DMS 273 treated with DMSO at 0.1 percent for 48 hours (cell line): Measurements from ENCODE around the gene MTF2.
"Not testable (repeated sequence)": the region's sequence is repeated elsewhere in the genome, so short reads cannot be mapped to it uniquely, and the experiment has no call there.

ENCODE experiments used
- DNase-seq: peaks from one replicate; lab custom pipeline; 2025; lab: John Stamatoyannopoulos, UW

Gene MTF2

DNA sequence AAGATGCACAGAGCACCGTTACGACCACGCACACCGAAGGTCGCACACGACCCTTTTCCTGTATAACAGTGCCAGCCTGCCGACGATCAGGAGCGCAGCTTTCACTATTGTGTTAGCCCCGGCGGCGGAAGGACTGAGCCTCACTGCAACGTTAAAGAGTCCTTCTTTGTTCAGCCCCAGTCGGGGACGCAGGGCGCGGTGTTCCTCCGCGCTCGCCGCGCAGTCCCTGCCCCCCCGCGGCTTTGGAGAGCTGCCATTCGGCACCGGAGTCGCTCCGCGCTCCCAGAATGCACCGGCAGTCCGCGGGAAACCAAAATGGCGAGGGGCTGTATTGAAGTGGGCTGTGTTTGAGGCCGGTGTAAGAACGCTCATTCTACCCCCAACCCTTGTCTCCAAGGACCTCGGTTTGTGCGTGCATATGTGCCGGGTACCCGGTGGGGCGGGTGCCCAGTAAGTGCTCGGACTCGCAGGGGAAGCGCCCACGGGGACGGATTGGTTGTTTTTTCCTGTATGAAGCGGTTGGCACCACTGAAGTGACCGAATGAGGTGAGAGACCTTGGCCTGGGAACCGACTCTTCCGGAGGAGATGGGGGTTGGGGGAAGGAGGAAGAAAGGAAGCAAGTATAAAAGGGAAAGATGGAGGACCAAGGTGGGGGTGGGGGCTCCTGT, at the start of gene MTF2:
Gene MTF2 (plus strand): TSS at position 298 of the 669 bp plus-strand sequence. CDS start 244 bp downstream, at position 542.
- peak; percentile 85 for DNase-seq

DNA sequence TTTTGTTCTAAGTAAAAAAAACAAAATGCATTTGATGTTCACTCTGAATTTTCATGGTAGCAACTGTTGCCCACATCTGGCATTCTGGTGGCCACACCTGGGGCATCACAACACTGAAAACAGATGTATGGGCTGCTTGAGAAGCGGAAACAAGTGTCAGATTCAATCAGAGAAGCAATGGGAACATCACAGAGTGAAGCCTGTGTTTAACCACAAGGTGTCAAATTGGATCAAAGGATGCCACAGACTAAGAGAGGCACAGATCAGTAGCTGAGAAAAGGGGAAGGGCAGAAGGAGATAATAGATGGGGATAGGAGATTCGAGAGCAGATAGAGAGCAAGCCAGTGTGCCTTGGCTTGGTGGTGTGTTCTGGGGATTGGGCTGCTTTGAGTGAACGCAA, 49.8 kb upstream of the MTF2 start:
- DNase-seq: no peak

DNA sequence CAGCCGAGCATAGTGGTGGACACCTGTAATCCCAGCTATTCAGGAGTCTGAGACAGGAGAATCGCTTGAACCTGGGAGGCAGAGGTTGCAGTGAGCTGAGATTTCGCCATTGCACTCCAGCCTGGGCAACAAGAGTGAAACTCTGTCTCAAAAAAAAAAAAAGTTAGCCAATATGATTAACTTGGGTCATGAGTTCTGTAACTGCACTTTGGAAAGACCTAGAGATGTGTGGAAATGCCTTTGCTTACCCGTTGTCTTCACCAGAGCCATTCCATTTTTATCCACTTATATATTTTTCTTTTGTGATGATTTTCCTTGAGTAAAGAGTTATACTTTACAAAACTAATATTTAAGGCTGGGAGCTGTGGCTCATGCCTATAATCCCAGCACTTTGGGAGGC, 48.9 kb upstream of the MTF2 start:
- not testable (repeated sequence) for DNase-seq

DNA sequence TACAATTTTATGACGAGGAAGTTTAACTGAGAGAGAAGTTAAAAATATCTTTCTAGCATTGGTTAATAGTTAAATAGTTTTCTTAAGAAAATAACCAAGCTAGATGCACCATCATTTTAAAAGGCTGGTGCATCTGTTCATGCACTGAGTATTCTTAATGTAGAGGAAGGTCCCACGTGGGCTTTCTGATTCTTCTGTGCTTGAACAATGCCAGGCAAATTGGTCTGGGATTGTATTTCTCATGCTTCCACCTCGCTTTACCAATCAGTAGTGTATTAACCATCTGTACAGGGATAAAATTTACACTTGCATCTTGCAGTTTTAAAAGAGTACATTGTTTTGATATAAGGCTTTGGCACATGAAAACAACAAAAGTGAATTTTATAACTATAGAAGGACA, 47.4 kb upstream of the MTF2 start:
- DNase-seq: peak; percentile 61

DNA sequence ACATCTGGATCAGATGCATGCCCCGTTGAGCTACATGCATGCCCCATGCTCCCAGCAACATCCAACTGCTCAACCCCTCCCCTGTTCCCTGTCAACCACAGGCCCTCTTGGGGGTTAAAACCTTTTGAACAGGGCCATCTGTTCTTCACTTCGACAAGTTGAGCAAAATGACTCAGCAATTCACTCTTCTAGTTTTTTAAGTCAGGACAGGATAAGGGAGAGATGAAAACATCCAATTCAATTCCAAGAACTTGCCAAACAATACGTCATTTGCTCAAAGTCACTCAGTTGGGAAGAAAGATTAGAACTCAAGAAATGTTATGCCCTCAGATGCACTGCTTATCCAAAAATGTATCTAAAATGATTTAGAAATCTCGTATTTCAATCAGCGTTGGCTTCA, 46.1 kb upstream of the MTF2 start:
- peak; percentile 87 for DNase-seq

DNA sequence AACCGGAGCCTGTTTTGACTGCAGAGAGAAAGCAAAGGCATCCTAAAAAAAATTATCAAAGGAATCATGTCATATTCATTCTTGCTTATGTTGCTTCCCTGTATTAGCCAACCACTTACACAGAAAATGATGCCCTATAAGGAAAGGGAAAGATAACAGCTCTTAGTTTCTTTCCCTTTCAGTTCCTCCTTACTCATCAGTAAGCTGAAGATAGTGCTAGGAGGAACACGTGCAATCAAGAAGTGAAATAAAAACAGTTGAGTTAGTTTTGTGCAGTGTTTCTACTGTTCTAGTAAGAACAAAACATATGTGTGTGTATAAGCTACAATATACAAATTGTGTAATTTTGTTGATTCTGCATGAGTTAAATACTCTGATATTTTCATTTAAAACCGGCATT, 45.3 kb upstream of the MTF2 start:
- DNase-seq: no peak

DNA sequence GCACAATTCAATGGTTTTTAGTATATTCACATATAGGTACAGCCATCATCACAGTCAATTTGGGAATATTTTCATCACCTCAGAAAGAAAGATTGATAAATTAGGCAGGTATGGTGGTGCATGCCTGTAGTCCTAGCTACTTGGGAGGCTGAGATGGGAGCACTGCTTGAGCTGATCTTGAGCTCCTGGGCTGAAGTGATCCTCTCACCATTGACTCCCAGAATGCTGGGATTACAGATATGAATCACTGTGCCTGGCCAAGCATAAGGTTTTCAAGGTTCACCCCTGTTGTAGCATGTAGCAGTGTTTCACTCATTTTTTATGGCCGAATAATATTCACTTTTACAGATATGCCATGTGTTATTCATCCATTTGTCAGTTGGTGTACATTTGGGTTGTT, 44.7 kb upstream of the MTF2 start:
- DNase-seq: no peak

DNA sequence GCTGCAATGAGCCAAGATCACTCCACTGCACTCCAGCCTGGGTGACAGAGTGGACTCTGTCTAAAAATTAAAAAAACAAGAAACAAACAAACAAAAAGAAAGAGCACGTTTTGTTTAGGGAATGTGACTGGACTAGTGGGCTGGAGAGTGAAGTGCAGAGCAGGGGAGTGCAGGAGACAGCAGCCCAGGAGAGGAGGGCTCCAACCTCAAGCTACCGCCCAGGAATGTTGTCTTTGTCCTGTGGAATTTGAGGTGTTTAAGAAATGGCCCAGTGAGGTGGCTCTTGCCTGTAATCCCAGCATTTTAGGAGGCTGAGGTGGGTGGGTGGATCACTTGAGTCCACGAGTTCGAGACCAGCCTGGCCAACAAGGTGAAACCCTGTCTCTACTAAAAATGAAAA, 42.4 kb upstream of the MTF2 start:
- DNase-seq: no peak

DNA sequence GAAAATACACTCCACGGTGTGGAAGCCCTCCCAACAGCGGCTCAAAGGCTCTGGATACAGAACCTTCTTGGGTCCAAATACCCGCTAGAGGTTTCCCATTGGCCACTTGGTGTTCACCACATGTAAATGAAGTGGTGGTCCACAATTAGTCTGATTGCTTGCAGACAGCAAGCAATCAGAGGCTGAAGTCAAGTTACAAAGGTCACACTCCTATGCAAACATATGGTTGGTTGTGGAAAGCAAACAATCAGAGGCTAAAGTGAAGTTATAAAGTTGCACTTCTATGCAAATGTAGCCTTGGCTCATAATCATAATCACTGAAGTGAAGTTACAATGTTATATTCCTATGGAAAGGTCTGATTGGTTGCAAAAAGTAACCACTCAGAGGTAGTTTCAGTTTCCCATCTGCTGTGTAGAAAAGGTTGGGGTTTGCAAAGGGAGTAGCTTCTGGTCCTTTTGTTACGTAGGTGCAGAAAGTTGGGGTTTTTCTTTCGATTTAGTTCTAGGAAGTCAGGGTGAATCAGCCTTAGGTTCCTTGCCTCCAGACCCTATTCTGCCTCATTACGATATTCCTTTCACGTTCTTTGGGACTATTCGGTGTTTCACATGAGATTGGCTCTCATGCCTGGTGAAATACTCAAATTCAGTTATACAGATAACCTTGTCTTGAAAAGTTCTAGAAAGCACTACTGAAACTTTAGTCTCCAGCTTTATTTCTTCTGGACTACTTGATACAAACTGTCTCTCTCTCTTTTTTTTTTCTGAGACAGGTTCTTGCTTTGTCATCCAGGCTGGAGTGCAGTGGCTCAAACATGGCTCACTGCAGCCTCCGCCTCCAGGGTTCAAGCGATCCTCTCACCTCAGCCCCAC, 36.7 kb upstream of the MTF2 start:
- no peak for DNase-seq

DNA sequence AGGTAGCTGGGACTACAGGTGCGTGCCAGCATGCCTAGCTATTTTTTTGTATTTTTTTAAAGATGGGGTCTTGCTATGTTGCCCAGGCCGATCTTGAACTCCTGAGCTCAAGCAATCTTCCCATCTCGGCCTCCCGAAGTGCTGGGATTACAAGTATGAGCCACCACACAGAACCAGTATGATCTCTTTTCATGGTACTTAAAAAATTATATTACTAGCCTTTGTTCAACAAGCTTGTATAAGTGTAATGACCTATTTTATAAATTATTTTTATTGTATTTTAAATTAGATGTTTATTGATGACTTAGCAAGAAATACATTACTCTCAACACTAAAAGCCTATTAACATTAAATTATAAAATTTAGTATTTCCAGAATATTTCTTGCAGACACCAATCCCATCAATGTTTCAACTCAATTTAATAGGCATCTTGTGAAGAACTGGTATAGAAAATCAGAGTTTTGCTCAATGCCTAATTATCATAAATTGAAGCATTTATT, 36.0 kb upstream of the MTF2 start:
- no peak for DNase-seq

DNA sequence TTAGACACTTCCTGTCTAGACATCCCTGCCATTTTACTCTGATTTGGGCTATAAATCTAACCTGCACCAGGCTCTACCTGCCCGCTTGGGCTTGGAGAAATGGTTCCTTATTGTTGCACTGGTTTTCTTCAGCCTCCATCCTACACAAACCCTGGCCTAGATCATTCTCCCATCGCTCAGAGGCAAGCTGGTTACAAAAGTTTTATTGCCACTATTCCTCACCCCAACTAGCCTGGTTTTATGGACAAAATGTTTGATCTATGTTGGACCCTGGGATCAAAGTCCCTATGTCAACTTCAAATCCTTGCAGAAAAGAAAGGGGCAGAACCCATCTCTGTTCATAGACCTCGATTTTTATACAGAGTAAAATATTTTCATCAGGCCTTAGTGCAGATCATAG, 31.5 kb upstream of the MTF2 start:
- no peak for DNase-seq

DNA sequence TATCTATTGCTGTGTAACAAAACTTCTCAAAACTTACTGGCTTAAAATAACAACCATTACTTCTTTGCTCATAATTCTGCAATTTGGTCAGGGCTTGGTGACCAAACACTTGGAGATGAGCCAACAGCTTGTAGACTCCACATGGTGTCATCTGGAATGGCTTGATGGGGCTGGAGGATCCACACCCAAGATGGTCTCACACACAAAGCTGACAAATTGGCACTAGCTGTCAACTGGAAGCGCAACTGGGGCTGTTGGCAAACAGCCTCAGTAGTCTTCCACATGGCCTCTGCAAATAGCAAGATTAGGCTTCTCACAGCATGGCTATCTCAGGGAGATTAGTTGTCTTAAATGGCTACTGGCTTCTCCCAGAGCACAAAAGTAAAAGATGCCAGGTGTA, 27.1 kb upstream of the MTF2 start:
- DNase-seq: no peak

DNA sequence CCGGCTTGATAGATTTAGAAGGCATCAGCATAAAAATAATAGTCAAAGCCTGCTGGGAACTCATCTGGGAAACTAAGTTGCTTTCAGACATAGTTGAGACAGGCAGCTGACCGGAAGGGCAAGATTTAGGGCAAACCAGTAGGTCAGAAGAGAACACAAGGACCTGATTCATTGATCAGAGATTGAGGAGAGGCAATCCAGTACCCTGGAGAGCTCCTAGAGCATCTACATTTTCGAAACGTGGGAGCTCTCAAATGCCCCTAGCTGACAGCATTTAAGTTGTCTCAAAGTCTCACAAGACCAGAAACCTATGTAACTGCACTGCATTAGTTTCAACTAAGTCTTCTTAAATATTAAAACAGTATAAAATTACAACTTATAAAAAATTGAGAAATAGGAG, 22.9 kb upstream of the MTF2 start:
- DNase-seq: no peak

DNA sequence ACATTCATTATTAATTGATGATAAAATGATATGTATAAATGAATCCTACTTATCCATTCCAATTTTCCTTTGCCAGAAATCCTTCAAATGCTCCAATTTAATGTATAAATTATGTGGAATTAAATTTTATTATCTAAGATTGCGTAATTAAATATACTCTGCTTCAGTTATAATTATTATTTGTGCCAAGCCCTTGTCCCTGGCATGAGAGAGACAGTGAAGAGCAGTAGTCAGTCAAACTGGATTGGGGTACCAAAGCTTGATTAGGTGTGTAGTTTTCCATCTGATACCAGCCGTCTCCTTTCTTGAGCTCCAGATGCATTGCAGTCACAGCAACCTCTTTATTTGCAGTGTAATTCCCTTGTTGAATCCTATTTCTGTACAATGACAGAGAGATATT, 22.4 kb upstream of the MTF2 start:
- DNase-seq: no peak

DNA sequence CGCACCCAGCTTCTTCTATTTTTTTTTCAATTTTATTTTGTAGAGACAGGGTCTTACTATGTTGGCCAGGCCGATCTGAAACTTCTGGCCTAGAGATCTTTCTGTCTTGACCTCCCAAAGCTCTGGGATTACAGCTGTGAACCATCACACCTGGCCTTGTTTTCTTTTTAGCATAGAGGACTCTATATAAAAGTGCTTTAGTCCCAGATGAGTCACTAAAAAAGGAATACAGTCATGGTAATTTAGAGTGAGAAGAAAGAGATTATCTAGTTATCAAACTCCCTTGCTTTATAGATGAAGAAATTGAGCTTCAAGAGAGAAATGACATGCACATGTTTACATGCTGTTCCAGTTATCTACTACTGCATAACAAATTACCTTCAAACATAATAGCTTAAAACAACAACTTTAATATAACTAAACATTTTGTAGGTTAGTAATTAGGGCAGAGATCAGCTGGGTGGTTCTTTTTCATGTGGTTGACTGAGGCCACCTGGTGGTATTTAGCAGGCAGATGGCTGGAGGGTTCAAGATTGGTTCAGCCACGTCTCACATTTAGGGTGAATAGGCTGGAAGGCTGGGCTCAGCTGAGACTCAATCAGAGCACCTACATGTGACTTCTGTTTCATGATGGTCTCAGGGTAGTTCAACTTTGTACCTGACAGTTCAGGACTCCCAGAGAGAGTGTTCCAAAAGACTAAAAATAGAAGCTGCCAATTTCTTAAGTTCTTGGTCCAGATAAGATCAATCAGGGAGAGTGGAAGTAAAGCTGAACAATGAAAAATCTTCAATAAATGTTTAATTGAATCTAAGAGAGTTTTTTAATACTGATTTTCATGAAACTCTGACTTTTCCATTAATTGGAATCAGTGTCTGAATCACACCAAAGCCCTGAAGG, 16.9 kb upstream of the MTF2 start:
- DNase-seq: peak; percentile 50

DNA sequence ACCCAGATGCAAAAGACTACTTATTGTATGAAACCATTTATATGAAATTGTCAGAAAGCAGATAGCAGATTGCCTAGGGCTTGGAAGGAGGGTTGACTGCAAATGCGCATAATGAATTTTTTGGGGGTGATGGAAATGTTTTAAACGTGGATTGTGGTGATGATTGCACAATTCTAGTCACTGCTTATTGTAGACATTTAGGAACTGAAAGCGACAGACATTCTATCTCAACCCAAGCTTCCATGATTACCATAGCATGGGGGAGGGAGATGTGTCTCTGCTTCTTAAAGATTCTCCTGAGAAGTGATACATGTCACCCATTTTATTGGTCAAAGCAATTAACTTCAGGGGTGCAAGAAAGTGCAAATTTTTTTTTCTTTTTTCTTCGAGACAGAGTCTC, 2.8 kb upstream of the MTF2 start:
- no peak for DNase-seq

DNA sequence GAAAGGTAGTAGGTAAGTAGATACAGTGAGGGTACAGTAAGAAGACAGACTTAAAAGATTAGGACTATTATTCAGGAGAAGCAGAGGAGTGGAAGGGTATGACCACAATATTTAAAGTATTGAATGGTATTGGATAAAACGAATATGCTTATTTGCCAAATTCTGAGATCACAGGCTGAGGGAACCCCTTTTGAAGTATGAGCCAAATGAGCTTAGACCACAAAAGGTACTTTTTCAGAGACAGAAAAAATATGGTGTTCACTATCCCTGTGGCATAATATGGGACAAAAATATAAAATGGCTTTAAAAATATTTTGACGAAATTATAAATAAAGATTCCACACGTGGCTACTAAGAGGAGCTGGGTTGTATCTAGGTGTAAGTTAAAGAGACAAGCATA, 880 bp upstream of the MTF2 start:
- no peak for DNase-seq

DNA sequence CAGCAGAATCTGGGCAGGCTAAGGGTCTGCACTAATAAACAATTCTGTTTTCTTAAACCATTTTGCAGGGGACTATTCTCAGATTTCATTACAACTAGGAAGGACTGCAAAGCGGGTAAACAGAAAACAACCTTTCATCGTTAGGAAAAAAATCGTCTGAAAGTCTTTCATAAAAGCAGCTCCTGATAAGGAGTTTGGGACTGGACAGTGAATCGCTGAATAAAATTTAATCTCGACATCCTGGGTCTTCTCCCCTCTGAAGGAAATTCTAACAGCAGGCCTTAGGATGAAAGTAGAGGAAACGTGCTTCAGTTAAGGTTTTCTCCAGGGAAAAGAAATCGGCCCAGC, 471 bp upstream of the MTF2 start:
- DNase-seq: no peak

DNA sequence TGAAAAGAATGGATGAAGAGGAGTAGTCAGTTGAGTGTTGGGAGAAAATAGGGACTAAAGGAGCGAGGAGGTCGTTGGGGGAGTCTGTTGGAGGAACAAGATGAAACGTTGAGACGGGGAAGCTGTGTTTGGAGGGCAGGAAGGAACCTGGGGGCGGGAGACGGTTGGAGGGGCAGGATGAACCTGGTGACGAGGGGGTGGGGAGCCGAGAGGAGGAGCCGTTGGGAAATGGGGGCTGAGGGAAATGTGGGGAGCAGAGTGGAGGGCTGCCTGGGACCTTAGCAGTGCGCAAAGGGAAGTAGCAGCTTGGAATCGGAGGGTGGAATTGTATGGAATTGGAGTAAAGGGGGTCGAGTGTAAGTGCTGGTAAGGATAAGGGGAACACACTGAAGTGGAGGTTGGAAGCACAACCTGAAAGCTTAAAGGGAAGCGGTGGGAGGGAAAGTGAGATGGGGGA, 630 bp downstream of the MTF2 start:
- no peak for DNase-seq

DNA sequence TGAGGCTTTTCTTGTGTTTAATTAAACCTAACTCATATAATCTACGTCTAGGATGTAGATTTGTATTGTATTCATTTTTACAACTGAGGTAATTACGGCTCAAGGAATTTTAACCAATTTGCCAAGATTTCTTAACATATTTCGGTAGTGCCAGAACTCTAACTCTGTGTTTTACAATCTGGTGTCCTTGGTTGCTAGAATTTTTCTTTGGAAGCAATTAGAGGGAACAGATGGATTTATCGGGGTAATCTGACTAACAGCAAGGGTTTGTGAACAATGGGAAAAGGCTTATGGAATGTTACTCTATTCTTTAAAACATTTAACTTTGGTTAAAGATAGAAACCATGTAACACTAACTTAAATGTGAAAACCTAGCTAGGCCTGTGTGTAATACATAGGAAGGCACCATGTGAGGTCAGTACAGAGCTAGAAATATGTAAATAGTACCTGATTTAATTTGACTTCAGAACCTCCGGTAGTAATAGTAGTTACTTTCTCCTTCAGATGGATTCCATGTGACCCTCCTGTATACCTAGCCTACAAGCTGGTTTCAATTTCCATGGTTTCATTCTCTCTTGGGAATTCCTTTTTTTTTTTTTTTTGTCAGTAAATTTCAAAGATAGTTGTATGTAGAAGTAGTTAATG, 1.2 kb downstream of the MTF2 start:
- DNase-seq: peak; percentile 75

DNA sequence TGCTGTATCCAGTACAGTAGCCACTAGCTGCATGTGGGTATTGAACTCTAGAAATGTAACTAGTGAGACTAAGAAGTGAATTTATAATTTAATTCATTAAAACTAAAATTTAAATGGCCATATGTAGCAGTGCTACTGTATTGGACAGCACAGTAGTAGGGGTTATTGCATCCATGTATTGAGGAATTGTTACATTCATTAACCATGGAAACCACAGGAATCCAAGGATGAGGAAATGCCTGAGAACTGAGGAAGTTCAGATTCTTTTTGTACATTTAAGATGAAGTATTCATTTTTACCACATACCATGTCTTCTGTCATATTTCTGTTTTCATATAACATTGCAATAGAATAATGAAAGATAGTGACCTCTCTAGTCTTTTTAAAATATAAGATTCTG, 2.6 kb downstream of the MTF2 start:
- DNase-seq: no peak

DNA sequence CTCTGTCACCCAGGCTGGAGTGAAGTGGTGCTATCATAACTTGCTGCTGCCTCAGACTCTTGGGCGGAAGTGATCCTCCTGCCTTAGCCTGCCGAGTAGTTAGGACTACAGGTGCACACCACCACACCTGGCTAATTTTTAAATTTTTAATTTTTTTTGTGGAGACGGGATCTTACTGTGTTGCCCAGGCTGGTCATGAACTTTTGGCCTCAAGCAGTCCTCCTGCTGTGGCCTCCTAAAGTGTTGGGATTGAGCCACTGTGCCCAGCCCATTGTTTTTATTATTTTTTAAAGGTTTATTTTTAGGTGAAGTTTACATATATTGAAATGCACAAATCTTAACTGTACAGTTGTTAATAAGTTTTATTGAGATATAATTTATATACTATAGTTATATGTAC, 3.2 kb downstream of the MTF2 start:
- DNase-seq: no peak
